DND-41 (cell line): ENCODE data around the gene RNF103.

ENCODE experiments used
- ATAC-seq: fragments of 200-7000 bp; cut with Tn5 transposase; 3 replicates; pipeline ENCODE4 v1.9.1; 2021; ENCODE audit warnings: low read depth; ENCODE audit not compliant: insufficient read depth
- DNase-seq: peaks from one replicate; pipeline ENCODE4 v3.0.0-alpha.2; 2020
- H2AFZ ChIP-seq: 2 replicates; pipeline ENCODE4 v1.6.0; 2012; ENCODE audit warnings: low read depth, low read length
- H3K27ac ChIP-seq: 2 replicates; pipeline ENCODE4 v1.5.1; 2012; ENCODE audit warnings: low read length, inconsistent platforms
- H3K27me3 ChIP-seq: fragments of 200-600 bp; sonication (generic); 2 replicates; pipeline ENCODE4 v1.6.0; 2012; ENCODE audit warnings: low read length, mild to moderate bottlenecking, inconsistent platforms; ENCODE audit not compliant: insufficient read depth, poor library complexity
- H3K36me3 ChIP-seq: 2 replicates; pipeline ENCODE4 v1.5.1; 2012; ENCODE audit warnings: low read length, inconsistent platforms; ENCODE audit not compliant: insufficient read depth
- H3K4me1 ChIP-seq: 2 replicates; pipeline ENCODE4 v1.5.1; 2012; ENCODE audit warnings: mild to moderate bottlenecking, low read length; ENCODE audit not compliant: insufficient read depth
- H3K4me2 ChIP-seq: 2 replicates; pipeline ENCODE4 v1.6.0; 2012; ENCODE audit warnings: mild to moderate bottlenecking, moderate library complexity, low read length, inconsistent platforms; ENCODE audit not compliant: insufficient read depth
- H3K4me3 ChIP-seq, 2 experiments: fragments of 200-600 bp in 1 of 2; shearing (Covaris generic) in 1 of 2; 2 replicates each; pipeline ENCODE4 v1.5.1; 2012 to 2016; ENCODE audit warnings: inconsistent platforms in 2 of 2, low read length in 2 of 2, mild to moderate bottlenecking in 2 of 2, low read depth in 1 of 2, moderate library complexity in 1 of 2
- H3K79me2 ChIP-seq: 2 replicates; pipeline ENCODE4 v1.6.0; 2012; ENCODE audit warnings: low read length, inconsistent platforms; ENCODE audit not compliant: insufficient read depth
- H3K9ac ChIP-seq: 2 replicates; pipeline ENCODE4 v1.6.0; 2012; ENCODE audit warnings: low read depth, mild to moderate bottlenecking, inconsistent platforms, low read length, moderate library complexity
- H3K9me3 ChIP-seq: 2 replicates; pipeline ENCODE4 v1.5.1; 2012; ENCODE audit warnings: low read length, moderate library complexity, mild to moderate bottlenecking, inconsistent platforms; ENCODE audit not compliant: insufficient read depth, severe bottlenecking
- H4K20me1 ChIP-seq: 2 replicates; pipeline ENCODE4 v1.6.0; 2012; ENCODE audit warnings: low read length; ENCODE audit not compliant: insufficient read depth
- CTCF ChIP-seq: IDR thresholded peaks from 2 replicates; pipeline ENCODE4 v1.5.1; 2012; ENCODE audit warnings: borderline replicate concordance, low read length, moderate library complexity, mild to moderate bottlenecking; ENCODE audit not compliant: poor library complexity, severe bottlenecking; ENCODE audit errors: extremely low read depth
- EZH2 ChIP-seq: IDR thresholded peaks from 3 replicates; pipeline ENCODE4 v1.6.1; 2012; ENCODE audit warnings: borderline replicate concordance, low read depth, mild to moderate bottlenecking, moderate library complexity, low read length, inconsistent platforms; ENCODE audit not compliant: severe bottlenecking

RNF103 gene

GRCh38 chr2:86617738-86618137 lies 5.9 kb downstream of the RNF103 start:
- DNase-seq (no peak), ATAC-seq (no peak)
- Histone ChIP-seq H3K4me3 (no peak overlapping the region), H4K20me1 (peaks cover 19% of the 10 kb centered on the region), H3K9me3 (no peaks in the 10 kb centered on the region), H3K4me2 (no peak overlapping the region), H2AFZ (no peak overlapping the region), H3K79me2 (peaks cover 68% of the 10 kb centered on the region), H3K9ac (no peak overlapping the region), H3K36me3 (peaks cover 60% of the 10 kb centered on the region), H3K4me1 (peaks cover 24% of the 10 kb centered on the region), H3K27ac (no peak overlapping the region), H3K27me3 (no peaks in the 10 kb centered on the region)
- TF ChIP-seq EZH2 (no peak), CTCF (no peak)

DNA sequence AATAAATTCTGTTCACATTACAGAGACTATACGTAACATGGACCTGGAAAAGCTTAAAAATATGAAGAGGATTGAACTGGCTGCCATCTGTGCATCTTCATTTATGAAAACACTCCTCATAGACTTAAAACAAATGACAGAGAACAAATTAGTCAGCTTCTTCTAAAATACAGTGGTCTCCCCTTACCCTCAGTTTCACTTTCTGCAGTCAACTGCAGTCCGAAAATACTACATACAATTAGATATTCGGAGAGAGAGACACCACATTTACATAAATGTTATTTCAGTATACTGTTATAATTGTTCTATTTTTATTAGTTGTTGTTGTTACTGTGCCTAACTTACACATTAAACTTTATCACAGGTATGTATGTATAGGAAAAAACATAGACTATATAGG lies 6.5 kb downstream of the RNF103 start:
- no peak for ATAC-seq
- H3K27ac ChIP-seq, result no peak overlapping the region
- H3K36me3 ChIP-seq, result peaks cover 60% of the 10 kb centered on the region
- H3K79me2 ChIP-seq, result peaks cover 63% of the 10 kb centered on the region
- H2AFZ ChIP-seq, result no peak overlapping the region
- no peak overlapping the region for H3K4me2 ChIP-seq
- TF ChIP-seq CTCF (no peak), EZH2 (no peak)
- peaks cover 24% of the 10 kb centered on the region for H3K4me1 ChIP-seq
- DNase-seq, result no peak
- H3K27me3 ChIP-seq, result no peaks in the 10 kb centered on the region
- H4K20me1 ChIP-seq, result peaks cover 14% of the 10 kb centered on the region
- H3K9ac ChIP-seq, result no peak overlapping the region
- H3K4me3 ChIP-seq, result no peak overlapping the region
- H3K9me3 ChIP-seq, result no peaks in the 10 kb centered on the region

DNA sequence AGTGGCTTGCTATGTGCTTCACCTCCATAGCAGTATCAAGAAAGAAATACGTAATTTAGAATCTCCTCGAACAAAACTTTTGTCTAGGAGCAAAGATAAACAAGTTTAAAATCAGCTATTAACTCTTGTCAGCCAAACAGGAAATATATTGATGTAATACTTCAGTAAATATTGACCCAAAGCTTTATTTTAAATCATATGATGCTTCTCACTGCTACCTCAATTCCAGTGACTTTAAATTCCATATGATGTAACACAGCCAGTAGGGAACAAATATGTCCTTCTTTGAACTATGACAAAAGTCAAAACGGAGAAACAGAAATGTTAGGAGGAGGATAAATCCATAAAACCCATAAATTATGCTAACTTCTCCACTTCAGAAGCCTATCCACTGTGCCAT lies 7.2 kb downstream of the RNF103 start:
- Histone ChIP-seq H3K36me3 (peaks cover 66% of the 10 kb centered on the region), H2AFZ (no peak overlapping the region), H3K4me2 (no peak overlapping the region), H3K4me3 (no peak overlapping the region), H3K79me2 (peaks cover 56% of the 10 kb centered on the region), H3K27ac (no peak overlapping the region), H3K9ac (no peak overlapping the region), H3K27me3 (no peaks in the 10 kb centered on the region), H4K20me1 (peaks cover 12% of the 10 kb centered on the region), H3K4me1 (peaks cover 20% of the 10 kb centered on the region), H3K9me3 (no peaks in the 10 kb centered on the region)
- no peak for DNase-seq
- no peak for TF ChIP-seq CTCF
- TF ChIP-seq EZH2, result no peak
- ATAC-seq, result no peak

DNA sequence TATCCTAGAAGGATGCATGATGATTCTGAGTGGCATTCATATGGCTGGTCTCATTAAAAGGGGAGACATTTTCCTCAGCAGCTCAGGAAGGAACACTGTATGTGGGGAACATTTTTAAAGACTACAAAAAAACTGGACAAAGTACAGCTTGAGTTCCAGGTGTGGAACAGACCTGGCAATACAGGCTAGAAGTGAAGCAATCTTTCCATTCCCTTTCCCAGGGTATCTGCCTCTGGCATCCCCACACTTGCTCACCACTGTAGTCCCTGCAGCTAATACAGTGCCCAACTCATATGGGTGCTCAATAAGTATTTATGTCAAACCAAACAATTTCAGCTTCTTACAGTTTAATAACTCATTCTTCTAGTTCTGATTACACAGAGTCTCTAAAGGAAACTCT lies 8.1 kb downstream of the RNF103 start:
- H2AFZ ChIP-seq, result no peak overlapping the region
- H4K20me1 ChIP-seq, result peaks cover 6% of the 10 kb centered on the region; the same call in 1 of the 2 replicates
- peaks cover 11% of the 10 kb centered on the region for H3K4me1 ChIP-seq
- H3K36me3 ChIP-seq, result peaks cover 75% of the 10 kb centered on the region
- no peak overlapping the region for H3K27ac ChIP-seq
- ATAC-seq (no peak), DNase-seq (no peak)
- H3K4me3 ChIP-seq, result no peak overlapping the region
- no peak overlapping the region for H3K9ac ChIP-seq
- no peak overlapping the region for H3K4me2 ChIP-seq
- no peak for TF ChIP-seq CTCF
- no peak for TF ChIP-seq EZH2
- peaks cover 47% of the 10 kb centered on the region for H3K79me2 ChIP-seq
- no peaks in the 10 kb centered on the region for H3K27me3 ChIP-seq
- no peaks in the 10 kb centered on the region for H3K9me3 ChIP-seq
